Measurements from ENCODE around the gene TRPM2.

TRPM2 gene

GRCh38 chr21:44379991-44380865 is 26.8 kb downstream of the TRPM2 start:
- DNase-seq (ENCODE audit: low read depth, low spot score), result no peak
- ChIA-PET POLR2A (no interaction called here), CTCF (no interaction called here)
- H3K4me3 ChIP-seq (ENCODE audit: low read depth, low read length), result no peak overlapping the region
- TF ChIP-seq, protein P1, sequence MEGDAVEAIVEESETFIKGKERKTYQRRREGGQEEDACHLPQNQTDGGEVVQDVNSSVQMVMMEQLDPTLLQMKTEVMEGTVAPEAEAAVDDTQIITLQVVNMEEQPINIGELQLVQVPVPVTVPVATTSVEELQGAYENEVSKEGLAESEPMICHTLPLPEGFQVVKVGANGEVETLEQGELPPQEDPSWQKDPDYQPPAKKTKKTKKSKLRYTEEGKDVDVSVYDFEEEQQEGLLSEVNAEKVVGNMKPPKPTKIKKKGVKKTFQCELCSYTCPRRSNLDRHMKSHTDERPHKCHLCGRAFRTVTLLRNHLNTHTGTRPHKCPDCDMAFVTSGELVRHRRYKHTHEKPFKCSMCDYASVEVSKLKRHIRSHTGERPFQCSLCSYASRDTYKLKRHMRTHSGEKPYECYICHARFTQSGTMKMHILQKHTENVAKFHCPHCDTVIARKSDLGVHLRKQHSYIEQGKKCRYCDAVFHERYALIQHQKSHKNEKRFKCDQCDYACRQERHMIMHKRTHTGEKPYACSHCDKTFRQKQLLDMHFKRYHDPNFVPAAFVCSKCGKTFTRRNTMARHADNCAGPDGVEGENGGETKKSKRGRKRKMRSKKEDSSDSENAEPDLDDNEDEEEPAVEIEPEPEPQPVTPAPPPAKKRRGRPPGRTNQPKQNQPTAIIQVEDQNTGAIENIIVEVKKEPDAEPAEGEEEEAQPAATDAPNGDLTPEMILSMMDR (IDR thresholded peaks at IDR 0.05; ENCODE audit: insufficient read depth, low read length, missing control alignments), result no peak

GRCh38 chr21:44380876-44381275 is 27.5 kb downstream of the TRPM2 start:
- ChIA-PET CTCF (no interaction called here), POLR2A (no interaction called here)
- no peak for DNase-seq (ENCODE audit: low read depth, low spot score)
- H3K4me3 ChIP-seq (ENCODE audit: low read depth, low read length), result no peak overlapping the region
- TF ChIP-seq, protein P1 (IDR thresholded peaks at IDR 0.05; ENCODE audit: insufficient read depth, low read length, missing control alignments), result no peak

- no peak for DNase-seq (ENCODE audit: low read depth, low spot score)
- ChIA-PET CTCF (no interaction called here), POLR2A (no interaction called here)
- no peak overlapping the region for H3K4me3 ChIP-seq (ENCODE audit: low read depth, low read length)
- TF ChIP-seq, protein P1 (IDR thresholded peaks at IDR 0.05; ENCODE audit: insufficient read depth, low read length, missing control alignments), result no peak
Measured at GRCh38 chr21:44381874-44382273, 28.5 kb downstream of the TRPM2 start.

DNA sequence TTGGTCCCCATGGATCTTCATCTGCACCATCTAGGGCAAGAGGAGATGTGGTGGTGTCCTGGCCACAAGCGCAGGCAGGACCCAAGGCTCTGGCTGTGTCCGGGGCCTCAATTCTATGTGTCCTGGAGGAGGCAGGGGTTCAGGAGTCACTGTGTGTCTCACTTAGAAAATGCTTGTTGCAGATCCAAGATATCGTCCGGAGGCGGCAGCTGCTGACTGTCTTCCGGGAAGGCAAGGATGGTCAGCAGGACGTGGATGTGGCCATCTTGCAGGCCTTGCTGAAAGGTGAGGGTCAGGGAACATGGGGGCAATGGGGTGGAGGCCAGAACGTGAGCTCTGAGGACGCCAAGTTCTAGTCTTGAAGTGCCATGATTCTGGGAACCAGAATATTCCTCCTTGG is 29.1 kb downstream of the TRPM2 start:
- TF ChIP-seq, protein P1 (IDR thresholded peaks at IDR 0.05; ENCODE audit: insufficient read depth, low read length, missing control alignments), result no peak
- ChIA-PET POLR2A (no interaction called here), CTCF (no interaction called here)
- H3K4me3 ChIP-seq (ENCODE audit: low read depth, low read length), result no peak overlapping the region
- no peak for DNase-seq (ENCODE audit: low read depth, low spot score)

DNA sequence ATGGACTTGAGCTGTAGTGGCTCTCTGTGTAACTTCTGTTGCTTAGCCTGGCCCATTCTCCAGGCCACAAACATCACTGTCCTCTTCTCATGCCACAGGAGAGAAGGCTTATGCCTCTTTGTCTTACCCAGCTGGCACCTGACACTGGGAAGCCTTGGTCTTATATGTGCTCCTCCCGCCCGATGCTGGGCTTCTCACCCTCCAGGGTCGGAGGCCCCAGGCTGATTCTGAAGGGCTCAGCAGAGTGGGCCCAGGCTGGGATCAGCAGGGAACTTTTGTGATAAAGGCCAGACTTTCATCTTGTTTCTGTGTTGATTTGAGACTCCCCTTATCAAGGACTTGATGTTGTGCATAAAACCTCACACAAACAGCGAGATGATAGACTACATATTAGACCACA is 29.8 kb downstream of the TRPM2 start:
- H3K4me3 ChIP-seq (ENCODE audit: low read depth, low read length), result no peak overlapping the region
- POLR2A ChIA-PET, result no interaction called here
- TF ChIP-seq, protein P1 (IDR thresholded peaks at IDR 0.05; ENCODE audit: insufficient read depth, low read length, missing control alignments), result no peak
- no peak for DNase-seq (ENCODE audit: low read depth, low spot score)
- CTCF ChIA-PET, result no interaction called here

DNA sequence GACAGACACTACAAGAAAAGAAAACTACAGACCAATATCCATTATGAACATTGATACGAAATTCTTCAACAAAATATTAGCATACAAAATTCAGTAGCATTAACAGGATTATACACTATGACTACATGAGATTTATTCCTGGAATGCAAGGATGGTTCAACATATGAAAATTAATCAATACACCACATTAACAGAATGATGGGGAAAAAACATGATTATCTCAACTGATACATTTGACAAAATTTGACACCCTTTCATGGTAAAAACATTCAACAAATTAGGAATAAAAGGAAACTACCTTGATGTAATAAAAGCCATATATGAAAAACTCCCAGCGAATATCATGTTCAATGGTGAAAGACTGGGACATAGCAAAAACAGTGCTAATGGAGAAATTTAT is 31.5 kb downstream of the TRPM2 start:
- CTCF ChIA-PET, result no interaction called here
- H3K4me3 ChIP-seq (ENCODE audit: low read depth, low read length), result no peak overlapping the region
- TF ChIP-seq, protein P1 (IDR thresholded peaks at IDR 0.05; ENCODE audit: insufficient read depth, low read length, missing control alignments), result no peak
- no peak for DNase-seq (ENCODE audit: low read depth, low spot score)
- POLR2A ChIA-PET, result no interaction called here

Data from AG04449 (cell line).